ENCODE data around the gene RAD51B. TPM values are rescaled to one million over a fixed set of nuclear protein-coding genes. Genes with fewer than 3 reads are reported as not detected.

The RAD51B gene
- total RNA-seq, 1 experiment from 2014 or later, result 16.7 TPM

- H3K9me3 ChIP-seq (ENCODE audit: control insufficient read depth, low read depth, low read length), result no peaks in the 10 kb centered on the region
- TF ChIP-seq, protein P1, sequence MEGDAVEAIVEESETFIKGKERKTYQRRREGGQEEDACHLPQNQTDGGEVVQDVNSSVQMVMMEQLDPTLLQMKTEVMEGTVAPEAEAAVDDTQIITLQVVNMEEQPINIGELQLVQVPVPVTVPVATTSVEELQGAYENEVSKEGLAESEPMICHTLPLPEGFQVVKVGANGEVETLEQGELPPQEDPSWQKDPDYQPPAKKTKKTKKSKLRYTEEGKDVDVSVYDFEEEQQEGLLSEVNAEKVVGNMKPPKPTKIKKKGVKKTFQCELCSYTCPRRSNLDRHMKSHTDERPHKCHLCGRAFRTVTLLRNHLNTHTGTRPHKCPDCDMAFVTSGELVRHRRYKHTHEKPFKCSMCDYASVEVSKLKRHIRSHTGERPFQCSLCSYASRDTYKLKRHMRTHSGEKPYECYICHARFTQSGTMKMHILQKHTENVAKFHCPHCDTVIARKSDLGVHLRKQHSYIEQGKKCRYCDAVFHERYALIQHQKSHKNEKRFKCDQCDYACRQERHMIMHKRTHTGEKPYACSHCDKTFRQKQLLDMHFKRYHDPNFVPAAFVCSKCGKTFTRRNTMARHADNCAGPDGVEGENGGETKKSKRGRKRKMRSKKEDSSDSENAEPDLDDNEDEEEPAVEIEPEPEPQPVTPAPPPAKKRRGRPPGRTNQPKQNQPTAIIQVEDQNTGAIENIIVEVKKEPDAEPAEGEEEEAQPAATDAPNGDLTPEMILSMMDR (conservative IDR thresholded peaks at IDR 0.05), result no peak
- Mint-ChIP-seq H3K27ac (no peak overlapping the region; a peak in 2 of 7 replicates), H3K4me3 (no peak overlapping the region), H3K36me3 (ENCODE audit: insufficient read depth in 1 of 3, low read depth in 3 of 3) (no peaks in the 10 kb centered on the region), H3K4me1 (peaks cover 7 to 15% of the 10 kb centered on the region in 2 experiments), H3K27me3 (ENCODE audit: low read depth) (no peaks in the 10 kb centered on the region), H3K9me3 (no peaks in the 10 kb centered on the region)
- H3K4ac ChIP-seq (ENCODE audit: low read depth, low read length), result no peak overlapping the region
- H2BK15ac ChIP-seq (ENCODE audit: low read depth, low read length), result no peak overlapping the region
- H3K4me2 ChIP-seq (ENCODE audit: insufficient read depth, insufficient read length, low read length), result no peak overlapping the region
- no peak overlapping the region for H3K9ac ChIP-seq (ENCODE audit: extremely low read depth, insufficient read length, low read length)
- H3K79me2 ChIP-seq (ENCODE audit: insufficient read depth, low read length), result no peaks in the 10 kb centered on the region
- no peak overlapping the region for H3K14ac ChIP-seq (ENCODE audit: insufficient read depth, low read length)
- H2BK120ac ChIP-seq (ENCODE audit: low read depth, low read length, poor library complexity, severe bottlenecking), result no peak overlapping the region
- no peak overlapping the region for H3K56ac ChIP-seq (ENCODE audit: insufficient read length, low read depth, low read length)
- H2AK5ac ChIP-seq (ENCODE audit: insufficient read length, low read length), result no peak overlapping the region
- H4K8ac ChIP-seq (replicated peaks; ENCODE audit: insufficient read length, low read depth, low read length), result no peak overlapping the region
- no peak overlapping the region for H3K18ac ChIP-seq (ENCODE audit: insufficient read length, low read depth, low read length)
- no peaks in the 10 kb centered on the region for H3K79me1 ChIP-seq (ENCODE audit: insufficient read depth, low read depth, low read length, poor library complexity, severe bottlenecking)
- no peaks in the 10 kb centered on the region for H3K27me3 ChIP-seq (ENCODE audit: insufficient read depth, low read length)
- H3K27ac ChIP-seq (ENCODE audit: insufficient read length, low read depth, low read length), result no peak overlapping the region
- H4K91ac ChIP-seq (ENCODE audit: insufficient read length, low read depth, low read length), result no peak overlapping the region
- no peaks in the 10 kb centered on the region for H3K4me1 ChIP-seq (ENCODE audit: insufficient read depth, low read length)
- no peak overlapping the region for H3T11ph ChIP-seq (ENCODE audit: low read length)
- DNase-seq, result no peak
- no peaks in the 10 kb centered on the region for H3K23me2 ChIP-seq (ENCODE audit: insufficient read length, low read depth, low read length, poor library complexity, severe bottlenecking)
- H2BK20ac ChIP-seq (ENCODE audit: low read depth, low read length, poor library complexity, severe bottlenecking), result no peak overlapping the region
- no peaks in the 10 kb centered on the region for H4K20me1 ChIP-seq (ENCODE audit: control insufficient read depth, insufficient read depth, insufficient read length)
- no peak overlapping the region for H4K5ac ChIP-seq (ENCODE audit: insufficient read length, low read depth, low read length)
- no peak overlapping the region for H2BK12ac ChIP-seq (ENCODE audit: insufficient read length, low read depth, low read length)
- peak overlapping the region; percentile 72 for H2BK5ac ChIP-seq (ENCODE audit: insufficient read length, low read length)
- no peak overlapping the region for H2AFZ ChIP-seq (ENCODE audit: low read length)
- no peak overlapping the region for H3K23ac ChIP-seq (ENCODE audit: insufficient read length, low read depth, low read length)
These were observed 159.2 kb downstream of the RAD51B start for GRCh38 chr14:67978749-67979148.
